OCI-LY3 (cell line): ENCODE data around the gene AP5B1.

Source experiments
- EZH2phosphoT487 ChIP-seq: fragments of 200-600 bp; shearing (Covaris generic); IDR thresholded peaks from 2 replicates; pipeline ENCODE4 v1.6.1; 2018; ENCODE audit warnings: antibody characterized with exemption, mixed run types, low read depth
- TF ChIP-seq, protein P1 (sequence below): fragments of 200-600, 300-600 bp; sonication (generic); IDR thresholded peaks from 2 replicates; pipeline ENCODE4 v1.5.1; 2014; ENCODE audit warnings: antibody characterized with exemption, low read length, low read depth

DNA sequence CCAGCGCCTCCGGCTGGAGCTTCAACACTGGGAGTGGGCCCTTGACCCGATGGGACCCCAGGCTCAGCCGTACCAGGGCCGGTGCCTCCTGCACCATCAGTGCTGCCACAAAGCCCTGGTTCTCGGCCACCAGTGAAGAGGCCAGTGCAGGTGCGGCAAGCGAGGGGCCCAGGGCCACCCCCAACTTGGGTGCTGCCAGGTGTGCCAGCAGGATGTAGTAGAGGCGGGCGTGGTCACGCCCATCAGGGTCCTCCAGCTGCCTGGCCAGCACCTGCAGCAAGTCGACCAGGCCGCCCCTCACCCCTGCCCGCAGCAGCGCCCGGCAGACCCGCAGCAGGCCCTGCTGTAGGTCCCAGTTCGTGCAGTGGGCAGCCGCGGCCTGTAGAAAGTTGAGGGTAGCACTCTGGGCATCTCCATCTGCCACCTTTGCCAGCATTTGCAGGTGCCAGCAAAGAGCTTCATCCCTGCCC, 2.3 kb downstream of the AP5B1 start:
- TF ChIP-seq, protein P1, sequence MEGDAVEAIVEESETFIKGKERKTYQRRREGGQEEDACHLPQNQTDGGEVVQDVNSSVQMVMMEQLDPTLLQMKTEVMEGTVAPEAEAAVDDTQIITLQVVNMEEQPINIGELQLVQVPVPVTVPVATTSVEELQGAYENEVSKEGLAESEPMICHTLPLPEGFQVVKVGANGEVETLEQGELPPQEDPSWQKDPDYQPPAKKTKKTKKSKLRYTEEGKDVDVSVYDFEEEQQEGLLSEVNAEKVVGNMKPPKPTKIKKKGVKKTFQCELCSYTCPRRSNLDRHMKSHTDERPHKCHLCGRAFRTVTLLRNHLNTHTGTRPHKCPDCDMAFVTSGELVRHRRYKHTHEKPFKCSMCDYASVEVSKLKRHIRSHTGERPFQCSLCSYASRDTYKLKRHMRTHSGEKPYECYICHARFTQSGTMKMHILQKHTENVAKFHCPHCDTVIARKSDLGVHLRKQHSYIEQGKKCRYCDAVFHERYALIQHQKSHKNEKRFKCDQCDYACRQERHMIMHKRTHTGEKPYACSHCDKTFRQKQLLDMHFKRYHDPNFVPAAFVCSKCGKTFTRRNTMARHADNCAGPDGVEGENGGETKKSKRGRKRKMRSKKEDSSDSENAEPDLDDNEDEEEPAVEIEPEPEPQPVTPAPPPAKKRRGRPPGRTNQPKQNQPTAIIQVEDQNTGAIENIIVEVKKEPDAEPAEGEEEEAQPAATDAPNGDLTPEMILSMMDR = no peak
- no peak for TF ChIP-seq EZH2phosphoT487
